NCI-H2029 (cell line): Measurements from ENCODE around the gene RHOU.
"Not testable (repeated sequence)": the region's sequence is repeated elsewhere in the genome, so short reads cannot be mapped to it uniquely, and the experiment has no call there.

Experiments
- DNase-seq: peaks from one replicate; lab custom pipeline; 2025; lab: John Stamatoyannopoulos, UW

Gene RHOU

DNA sequence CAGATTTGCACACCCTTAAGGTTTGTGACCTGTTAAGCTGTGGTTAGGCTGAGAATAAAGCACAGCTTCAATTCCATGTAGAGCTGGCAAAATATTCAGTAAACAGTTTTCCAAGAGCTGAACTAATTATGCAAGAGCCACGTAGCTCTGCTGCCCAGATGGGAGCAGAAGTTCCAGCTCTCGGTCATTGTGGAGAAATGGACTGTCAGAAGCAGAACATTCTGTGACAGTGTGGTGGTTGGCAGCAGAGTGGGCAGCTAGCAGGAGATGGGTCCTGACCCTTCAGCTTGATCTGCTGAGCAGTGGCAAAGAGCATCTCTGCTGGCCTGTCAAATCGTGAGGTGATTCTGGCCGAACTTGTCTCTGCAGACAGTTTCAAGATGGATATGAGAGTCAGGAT, 23.2 kb downstream of the RHOU start:
- DNase-seq, result no peak

GRCh38 chr1:228760979-228761378, 25.7 kb downstream of the RHOU start:
- DNase-seq, result no peak

GRCh38 chr1:228763561-228763960, 28.3 kb downstream of the RHOU start:
- no peak for DNase-seq

- no peak for DNase-seq
Measured at GRCh38 chr1:228765168-228765946, 30.1 kb downstream of the RHOU start.

GRCh38 chr1:228766788-228767187, 31.5 kb downstream of the RHOU start:
- DNase-seq, result no peak

GRCh38 chr1:228767636-228768354, 32.5 kb downstream of the RHOU start:
- no peak for DNase-seq

- no peak for DNase-seq
Measured at GRCh38 chr1:228768355-228769000, 33.2 kb downstream of the RHOU start.

- DNase-seq, result no peak
Measured at GRCh38 chr1:228770779-228771223, 35.5 kb downstream of the RHOU start.

- DNase-seq, result no peak
Measured at GRCh38 chr1:228772516-228773212, 37.4 kb downstream of the RHOU start.

GRCh38 chr1:228775946-228776345, 40.7 kb downstream of the RHOU start:
- DNase-seq, result not testable (repeated sequence)

- no peak for DNase-seq
Measured at GRCh38 chr1:228776449-228776848, 41.2 kb downstream of the RHOU start.

DNA sequence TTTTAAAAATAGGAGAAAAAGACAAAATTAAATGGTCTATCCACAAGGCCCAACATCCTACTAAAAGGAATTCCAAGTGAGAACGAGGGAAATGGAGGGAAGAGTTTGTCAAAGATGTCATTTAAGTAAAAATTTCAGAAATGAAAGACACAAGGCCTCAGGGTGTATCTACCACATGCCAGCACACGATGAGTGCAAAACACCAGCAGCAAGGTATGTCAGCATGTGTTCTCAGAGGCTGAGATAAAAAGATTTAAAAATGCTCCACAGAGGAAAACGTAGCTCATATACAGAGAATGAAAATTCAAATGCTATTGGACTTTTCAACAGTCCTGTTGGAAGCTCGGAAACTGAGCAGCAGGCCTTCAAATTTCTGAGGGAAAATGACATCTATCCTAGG, 42.0 kb downstream of the RHOU start:
- no peak for DNase-seq

DNA sequence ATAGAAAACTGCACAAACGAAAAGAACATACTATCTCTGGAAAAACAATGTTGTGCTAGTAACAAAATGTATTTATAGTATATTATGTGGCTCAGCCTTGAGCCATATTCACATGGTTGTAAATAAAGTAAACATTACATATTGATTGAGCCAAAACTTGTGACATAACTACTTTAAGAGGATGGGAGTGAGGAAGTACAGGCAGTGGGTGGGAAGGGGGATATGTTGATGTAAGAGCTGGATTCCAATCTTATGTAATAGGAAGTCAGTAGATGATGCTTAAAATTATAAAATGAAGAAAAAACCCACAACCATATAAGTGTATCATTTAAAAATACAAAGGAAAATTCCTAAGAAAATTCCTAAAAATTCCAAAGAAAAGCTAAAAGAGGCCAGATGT, 42.7 kb downstream of the RHOU start:
- no peak for DNase-seq

GRCh38 chr1:228778466-228778865, 43.2 kb downstream of the RHOU start:
- no peak for DNase-seq

GRCh38 chr1:228778961-228779360, 43.7 kb downstream of the RHOU start:
- no peak for DNase-seq

DNA sequence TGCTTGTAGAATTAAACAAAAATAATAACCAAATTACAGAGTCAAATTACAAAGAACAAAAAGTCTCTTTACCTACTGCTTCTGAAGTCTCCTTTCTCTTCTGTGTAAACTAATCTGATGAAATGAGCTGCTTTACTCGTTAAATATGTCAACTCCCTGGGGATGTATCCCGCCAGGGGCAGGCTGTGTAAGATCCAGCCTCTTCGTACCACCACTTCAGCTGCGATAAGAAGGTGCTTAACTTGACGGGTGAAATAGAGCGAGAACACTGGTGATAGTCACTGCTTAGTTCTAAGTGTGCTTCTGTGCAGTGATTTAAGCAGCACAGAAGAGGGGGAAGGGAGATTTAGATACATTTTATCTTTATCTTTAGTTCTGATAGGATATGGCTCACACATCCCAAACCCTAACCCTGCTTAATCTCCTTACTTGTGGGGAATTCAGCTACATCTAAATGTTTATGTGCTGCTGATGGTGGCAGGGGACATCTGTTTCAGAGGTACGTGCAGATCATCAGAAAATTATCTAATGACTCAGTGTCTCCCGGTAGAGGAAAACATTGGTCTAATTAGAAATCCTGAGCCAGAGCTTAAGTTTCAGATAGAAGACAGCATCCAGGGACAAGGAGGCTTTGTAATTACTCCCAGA, 46.0 kb downstream of the RHOU start:
- DNase-seq, result no peak

- no peak for DNase-seq
Measured at GRCh38 chr1:228781809-228782661, 46.8 kb downstream of the RHOU start.

DNA sequence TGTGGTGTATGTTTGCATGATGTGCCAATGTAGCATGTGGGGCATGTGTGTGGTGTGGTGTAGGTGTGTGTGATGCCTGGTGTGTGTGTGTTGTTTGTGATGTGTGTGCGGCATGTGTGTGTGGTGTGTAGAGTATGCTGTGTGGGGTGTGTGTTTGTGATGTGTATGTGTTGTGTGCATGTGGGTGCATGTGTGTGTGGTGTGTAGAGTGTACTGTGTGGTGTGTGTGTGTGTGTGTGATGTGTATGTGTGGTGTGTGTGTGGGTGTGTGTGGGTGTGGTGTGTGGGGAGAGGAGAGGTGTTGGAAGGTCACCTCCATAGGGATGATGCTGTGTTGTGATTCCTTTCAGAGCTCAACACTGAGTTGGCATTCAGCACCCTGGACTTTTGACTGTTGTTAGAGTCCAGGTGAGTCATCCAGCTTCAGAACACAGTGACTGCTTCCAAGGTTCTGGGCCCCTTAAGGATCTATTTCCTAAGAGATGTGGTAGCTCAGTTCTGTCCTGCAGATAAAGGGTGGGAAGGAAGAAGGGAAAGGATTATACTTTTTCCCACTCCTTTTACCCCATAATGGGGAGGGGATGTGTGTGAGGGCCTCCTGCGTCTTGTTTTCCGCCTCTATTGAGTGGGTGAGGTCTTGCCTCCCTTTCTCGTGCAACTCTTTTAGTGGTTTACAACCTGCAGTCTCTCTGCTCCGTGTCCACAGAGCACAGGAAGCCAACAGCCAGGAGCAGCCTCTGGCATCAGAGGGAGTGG, 47.6 kb downstream of the RHOU start:
- DNase-seq, result no peak

GRCh38 chr1:228783418-228784040, 48.2 kb downstream of the RHOU start:
- no peak for DNase-seq

- DNase-seq, result no peak
Measured at GRCh38 chr1:228784181-228784580, 48.9 kb downstream of the RHOU start.
